ENCODE measurements around the gene CRABP2. TPM values are rescaled to one million over a fixed set of nuclear protein-coding genes. Genes with fewer than 3 reads are reported as not detected.

CRABP2 gene
- total and polyA plus RNA-seq, 2 donors (not counting 1 experiment from before 2014, with no cell fraction given): 0.89 to 1.2 TPM

- Histone ChIP-seq H3K4me1 (ENCODE audit: control insufficient read depth in 2 of 2, insufficient read depth in 2 of 2, low read length in 2 of 2) (peaks cover 17 to 20% of the 10 kb centered on the region in 2 donors), H3K79me2 (ENCODE audit: control insufficient read depth, insufficient read depth, low read length) (no peaks in the 10 kb centered on the region), H4K20me1 (ENCODE audit: control insufficient read depth, insufficient read depth, low read length, poor library complexity, severe bottlenecking) (no peaks in the 10 kb centered on the region), H2AFZ (ENCODE audit: insufficient read depth, low read depth, low read length, poor library complexity, severe bottlenecking) (no peak overlapping the region), H3K4me2 (replicated peaks; ENCODE audit: low read depth, low read length, poor library complexity, severe bottlenecking) (no peak overlapping the region), H3K27me3 (replicated peaks in 1 of 4; ENCODE audit: control extremely low read depth in 1 of 4, control insufficient read depth in 3 of 4, insufficient read depth in 4 of 4, low read length in 3 of 4) (peaks cover 0 to 68% (median 40%) of the 10 kb centered on the region in 4 experiments), H3K36me3 (replicated peaks in 1 of 2; ENCODE audit: control extremely low read depth in 1 of 2, control insufficient read depth in 1 of 2, extremely low read depth in 1 of 2, insufficient read depth in 2 of 2, low read length in 1 of 2) (no peaks in the 10 kb centered on the region), H3K9me3 (ENCODE audit: control extremely low read depth in 1 of 3, control insufficient read depth in 2 of 3, insufficient read depth in 1 of 3, low read length in 2 of 3) (peaks cover 0 to 7% (median 0%) of the 10 kb centered on the region in 3 donors), H3K9ac (ENCODE audit: low read length) (no peak overlapping the region), H3K4me3 (ENCODE audit: control extremely low read depth in 1 of 5, extremely low read depth in 1 of 5, insufficient read depth in 1 of 5, low read depth in 2 of 5, low read length in 4 of 5) (no peak overlapping the region), H3K27ac (ENCODE audit: low read length in 2 of 2) (no peak overlapping the region)
- DNase-seq (no peak), ATAC-seq (ENCODE audit: low read depth) (no peak)
- 90% methylated on average over 12 of the region's 18 CpGs for WGBS (ENCODE audit: insufficient coverage)
- H3K27ac Mint-ChIP-seq: no peak overlapping the region
- H3K4me1 Mint-ChIP-seq: peaks cover 14% of the 10 kb centered on the region
- TF ChIP-seq EZH2 (IDR thresholded peaks at IDR 0.05; ENCODE audit: borderline replicate concordance, insufficient read depth, low read depth, low read length, poor library complexity, severe bottlenecking) (no peak), CTCF (IDR thresholded peaks at IDR 0.05) (no peak)
- peaks cover 61% of the 10 kb centered on the region for H3K27me3 Mint-ChIP-seq
- ChIA-PET POLR2A (no interaction called here), CTCF (interaction anchor here (0.9 to 8.5 kb wide), 7 partner anchors 10 to 290 kb away, joined by 3 to 102 read pairs (median 9); partner anchors contain the start of gene CRABP2)
- intact Hi-C loops (cut with micrococcal nuclease): no loop called here
- no peaks in the 10 kb centered on the region for H3K9me3 Mint-ChIP-seq (ENCODE audit: insufficient read depth)
- H3K4me3 Mint-ChIP-seq: no peak overlapping the region
Measured at GRCh38 chr1:156675210-156676113, 29.9 kb downstream of the CRABP2 start.
